HG03280 (cell line): ENCODE data around the gene FMR1.
A peak's percentile ranks its signal among the peaks of the same experiment; 100 is the strongest.

Experiments
- ATAC-seq: cut with Tn5 transposase; IDR thresholded peaks from one replicate; pipeline ENCODE4 v1.9.1; 2021; ENCODE audit warnings: mild to moderate bottlenecking, moderate library complexity; ENCODE audit not compliant: unreplicated experiment

Gene FMR1

DNA sequence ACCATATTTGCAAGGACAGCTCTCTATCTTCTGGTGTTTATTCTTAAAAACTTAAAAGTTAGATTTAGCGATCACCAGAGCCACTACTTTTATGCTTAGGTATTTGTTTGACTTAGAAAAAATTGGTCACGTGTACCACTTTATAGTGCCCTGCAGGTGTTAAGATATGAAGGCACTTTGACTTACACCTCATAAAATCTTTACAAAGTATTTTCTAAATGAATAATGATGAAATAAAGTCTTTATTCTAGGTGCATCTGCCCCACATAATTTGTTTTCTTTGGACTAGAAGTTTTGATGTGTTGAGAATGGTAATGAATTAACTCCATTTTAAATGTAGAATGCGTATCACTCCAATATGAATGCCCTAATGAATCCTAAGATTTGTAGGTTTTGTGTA is 2.9 kb downstream of the FMR1 start:
- no peak for ATAC-seq

DNA sequence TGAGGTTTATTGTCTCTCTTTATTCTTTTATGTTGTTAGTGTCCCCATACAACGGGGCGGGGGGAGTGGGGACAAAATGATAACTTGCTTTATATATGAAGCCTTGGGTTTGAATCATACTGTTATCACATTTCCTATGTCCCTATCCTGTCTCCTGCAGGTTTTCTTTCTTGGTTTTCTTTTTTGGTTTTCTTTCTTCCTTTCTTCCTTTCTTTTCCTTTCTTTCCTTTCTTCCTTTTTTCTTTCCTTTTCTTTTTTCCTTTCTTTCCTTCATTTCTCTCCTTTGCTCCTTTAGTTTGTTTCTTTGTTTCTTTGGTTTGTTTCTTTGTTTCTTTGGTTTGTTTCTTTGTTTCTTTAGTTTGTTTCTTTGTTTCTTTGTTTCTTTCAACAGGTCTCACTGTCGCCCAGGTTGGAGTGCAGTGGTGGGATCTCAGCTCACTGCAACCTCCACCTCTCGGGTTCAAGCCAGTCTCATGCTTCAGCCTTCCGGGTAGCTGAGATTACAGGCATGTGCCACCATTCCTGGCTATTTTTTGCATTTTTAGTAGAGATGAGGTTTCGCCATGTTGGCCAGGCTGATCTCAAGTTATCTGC is 4.8 kb downstream of the FMR1 start:
- no peak for ATAC-seq

DNA sequence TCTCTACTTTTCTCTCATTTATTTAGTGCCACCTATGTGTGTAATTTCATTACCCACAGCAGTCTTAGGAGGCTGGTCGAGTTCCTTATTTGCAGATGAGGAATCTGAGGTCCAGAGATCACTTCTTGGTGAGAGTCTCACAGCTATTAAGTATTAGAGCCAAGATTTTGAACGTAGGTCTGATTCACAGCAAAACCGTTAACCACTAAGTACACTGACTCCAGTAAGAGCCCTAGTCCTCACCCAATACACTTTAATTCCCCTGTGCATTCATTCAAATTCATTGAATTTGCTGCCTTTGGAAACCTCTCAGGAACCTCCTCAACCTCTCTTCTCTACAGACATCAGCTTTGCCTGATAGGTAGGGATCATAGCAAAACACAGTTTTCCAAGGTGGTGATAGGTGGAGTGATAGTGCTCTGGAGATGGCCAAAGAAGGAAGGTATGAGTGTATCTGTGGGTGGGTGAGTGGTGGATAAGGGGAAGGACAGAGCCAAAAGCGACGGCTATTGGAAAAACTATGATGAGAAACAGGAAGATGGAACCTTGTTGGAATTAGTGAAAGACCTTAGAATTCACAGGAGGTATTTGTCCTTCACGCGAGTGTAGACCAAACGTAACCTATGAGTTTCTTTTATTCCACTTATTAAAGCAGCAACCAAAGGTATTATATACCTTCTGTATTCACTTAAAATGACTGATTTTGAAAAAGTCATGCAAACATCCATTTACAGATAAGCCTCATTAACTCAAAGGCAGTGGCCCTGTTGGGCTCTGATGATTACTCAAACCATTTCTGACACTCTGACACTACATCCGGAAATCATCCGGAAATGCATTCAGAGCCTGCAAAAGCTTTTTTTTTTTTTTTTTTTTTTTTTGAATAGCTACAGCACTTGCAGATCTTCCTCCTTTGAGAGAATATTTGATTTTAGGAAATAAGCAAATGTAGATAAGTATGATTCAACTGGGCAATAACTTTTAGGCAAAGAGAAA is 6.3 kb downstream of the FMR1 start:
- ATAC-seq, result peak; percentile 80

DNA sequence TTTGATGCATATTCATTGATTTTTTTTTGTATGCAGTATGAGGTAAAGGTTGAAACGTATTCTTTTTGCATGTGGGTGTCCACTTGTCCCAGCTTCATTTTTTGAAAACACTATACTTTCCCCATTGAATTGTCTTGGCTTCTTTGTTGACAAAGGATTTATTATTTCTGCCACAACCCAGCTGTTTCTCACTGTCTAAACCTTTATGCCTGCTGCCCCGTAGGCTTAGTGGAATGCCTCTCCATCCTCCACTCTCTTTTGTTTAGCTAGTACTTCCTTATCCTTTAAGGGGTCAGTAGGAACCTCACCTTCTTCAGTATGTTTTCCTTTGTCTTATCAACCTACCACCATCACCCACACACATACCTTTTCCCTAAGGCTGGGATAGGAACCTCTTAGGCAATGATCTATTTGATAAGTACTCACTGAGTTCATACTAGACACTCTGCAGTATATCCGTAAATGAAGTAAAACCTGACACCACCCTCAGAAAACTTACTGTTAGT is 8.5 kb downstream of the FMR1 start:
- no peak for ATAC-seq

DNA sequence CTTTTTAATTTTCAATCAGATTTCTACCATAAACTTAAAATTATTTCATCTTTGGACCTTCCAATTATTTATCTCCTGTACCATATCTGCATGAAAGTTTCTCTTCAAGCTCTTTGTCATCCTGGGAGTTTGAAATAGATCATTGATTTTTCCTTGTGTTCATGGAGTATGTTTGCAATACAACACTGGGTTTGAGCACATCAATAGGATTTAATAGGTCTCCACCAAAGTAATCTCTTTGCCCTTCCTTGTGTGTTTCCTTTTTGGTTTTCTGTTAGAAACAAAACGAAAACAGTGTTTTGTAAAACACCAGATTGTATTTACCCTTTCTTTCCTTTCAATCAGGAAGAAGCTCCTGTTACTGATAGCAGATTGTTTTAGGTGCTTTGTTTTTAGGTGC is 11.9 kb downstream of the FMR1 start:
- no peak for ATAC-seq

DNA sequence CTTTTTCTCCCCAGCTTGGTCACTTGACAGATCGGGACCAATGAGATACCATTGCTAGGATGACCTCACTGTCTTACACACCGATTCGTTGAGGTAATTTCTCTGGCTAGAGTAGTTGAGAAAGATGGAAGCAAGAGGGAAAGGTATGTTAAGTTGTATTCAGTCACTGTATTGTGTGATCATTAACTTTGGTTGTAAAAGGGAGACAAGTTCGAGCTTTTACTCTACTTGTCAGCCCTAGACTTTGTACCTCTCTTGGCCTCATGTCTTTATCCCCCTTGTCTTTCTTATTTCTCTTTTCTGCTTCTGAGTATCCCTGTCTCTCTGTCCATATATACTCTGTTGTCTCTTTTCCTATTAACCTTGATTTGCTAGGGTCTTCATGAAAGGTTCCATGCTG is 15.5 kb downstream of the FMR1 start:
- no peak for ATAC-seq

DNA sequence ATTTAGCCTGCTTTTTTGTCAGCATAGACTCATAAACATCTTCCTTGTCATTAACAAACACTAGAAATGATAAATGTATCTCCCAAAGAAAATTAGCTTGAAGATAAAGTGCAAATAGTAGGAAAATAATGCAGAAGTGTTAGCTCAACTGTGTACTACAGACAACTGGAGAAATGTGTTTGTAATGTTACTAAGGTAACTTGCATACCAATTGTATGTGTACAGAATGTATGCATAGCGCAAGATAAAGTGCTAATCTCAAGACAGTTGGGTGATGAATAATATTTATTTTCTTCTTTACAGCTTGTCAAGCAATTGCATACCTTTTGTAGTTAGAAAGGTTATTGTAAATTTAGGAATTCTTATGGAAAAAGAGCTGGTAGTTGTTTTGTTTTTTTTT is 22.1 kb downstream of the FMR1 start:
- no peak for ATAC-seq

DNA sequence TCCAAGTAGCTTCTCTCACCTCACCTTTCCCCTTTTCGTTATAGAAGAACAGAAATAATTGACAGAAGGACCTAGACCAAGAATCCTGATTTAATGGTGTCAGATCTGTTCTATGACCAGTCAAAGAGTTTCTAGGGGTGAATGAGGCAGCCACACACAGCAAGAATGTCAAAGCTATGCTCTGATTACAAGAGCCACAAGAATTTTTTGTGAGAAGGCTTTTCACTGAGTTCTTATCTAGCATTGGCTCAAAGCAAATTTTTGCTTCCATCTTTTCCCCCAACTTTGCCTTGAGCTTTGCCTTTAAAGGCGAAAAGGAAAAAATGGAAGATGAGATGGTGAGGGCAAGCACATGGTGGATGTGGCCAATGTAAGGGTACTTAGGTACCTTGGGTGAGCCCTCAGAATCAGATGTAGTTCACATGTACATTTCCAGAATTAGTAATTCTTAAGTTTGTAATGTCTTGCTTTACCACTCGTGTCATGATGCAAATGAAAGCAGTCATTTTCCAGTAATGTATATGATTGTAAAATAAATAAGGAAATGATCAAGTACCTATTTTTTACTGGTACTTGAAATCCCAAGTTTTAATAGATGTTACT is 23.5 kb downstream of the FMR1 start:
- ATAC-seq, result no peak

DNA sequence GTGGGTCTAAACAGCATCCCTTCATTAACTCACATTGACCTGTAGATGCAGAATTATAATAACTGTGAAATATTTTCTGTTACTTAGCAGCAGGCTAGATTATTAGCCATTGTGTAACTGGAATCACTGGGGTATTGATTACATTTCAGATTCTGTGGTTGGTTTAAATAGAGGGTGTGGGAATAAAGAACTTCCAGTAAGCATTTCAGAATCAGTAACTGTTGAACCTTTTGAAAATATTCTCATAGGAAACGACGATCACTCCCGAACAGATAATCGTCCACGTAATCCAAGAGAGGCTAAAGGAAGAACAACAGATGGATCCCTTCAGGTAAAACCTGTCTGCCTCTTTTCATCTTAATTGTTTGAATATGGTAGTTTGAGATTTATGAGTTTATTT is 33.6 kb downstream of the FMR1 start:
- ATAC-seq, result no peak

DNA sequence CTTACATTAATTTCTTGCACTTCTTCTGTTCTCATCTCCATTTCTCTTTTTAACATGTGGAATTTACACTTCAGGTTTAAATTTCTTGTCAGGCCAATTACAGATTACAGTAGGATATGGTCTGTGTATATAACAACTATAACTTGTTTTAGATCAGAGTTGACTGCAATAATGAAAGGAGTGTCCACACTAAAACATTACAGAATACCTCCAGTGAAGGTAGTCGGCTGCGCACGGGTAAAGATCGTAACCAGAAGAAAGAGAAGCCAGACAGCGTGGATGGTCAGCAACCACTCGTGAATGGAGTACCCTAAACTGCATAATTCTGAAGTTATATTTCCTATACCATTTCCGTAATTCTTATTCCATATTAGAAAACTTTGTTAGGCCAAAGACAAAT is 36.8 kb downstream of the FMR1 start:
- ATAC-seq, result no peak

DNA sequence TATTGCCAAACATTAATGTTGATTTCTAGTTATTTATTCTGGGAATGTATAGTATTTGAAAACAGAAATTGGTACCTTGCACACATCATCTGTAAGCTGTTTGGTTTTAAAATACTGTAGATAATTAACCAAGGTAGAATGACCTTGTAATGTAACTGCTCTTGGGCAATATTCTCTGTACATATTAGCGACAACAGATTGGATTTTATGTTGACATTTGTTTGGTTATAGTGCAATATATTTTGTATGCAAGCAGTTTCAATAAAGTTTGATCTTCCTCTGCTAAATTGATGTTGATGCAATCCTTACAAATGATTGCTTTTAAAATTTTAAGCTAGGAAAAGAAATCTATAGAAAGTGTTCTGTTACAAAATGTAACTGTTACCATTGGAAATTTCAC is 38.6 kb downstream of the FMR1 start:
- ATAC-seq, result no peak

DNA sequence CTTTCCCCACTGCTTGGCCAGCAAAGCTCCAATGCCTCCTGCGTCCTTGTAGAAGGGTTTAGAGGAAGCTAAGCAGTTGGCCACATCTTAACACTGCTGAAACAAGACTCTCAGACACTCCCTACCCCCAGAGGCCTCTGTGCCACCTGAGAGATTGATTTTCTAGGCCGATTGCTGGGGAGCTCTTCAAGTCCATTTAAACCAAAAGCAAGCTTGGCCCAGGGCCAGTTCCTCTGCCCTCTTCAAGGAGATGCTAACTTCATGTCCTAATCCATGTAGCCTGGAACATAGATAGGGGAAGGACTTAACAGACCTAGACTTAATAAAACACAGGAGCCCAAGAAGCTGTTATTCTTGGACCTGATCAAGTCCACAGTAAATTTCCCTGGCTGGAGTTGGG is 42.3 kb downstream of the FMR1 start:
- no peak for ATAC-seq

DNA sequence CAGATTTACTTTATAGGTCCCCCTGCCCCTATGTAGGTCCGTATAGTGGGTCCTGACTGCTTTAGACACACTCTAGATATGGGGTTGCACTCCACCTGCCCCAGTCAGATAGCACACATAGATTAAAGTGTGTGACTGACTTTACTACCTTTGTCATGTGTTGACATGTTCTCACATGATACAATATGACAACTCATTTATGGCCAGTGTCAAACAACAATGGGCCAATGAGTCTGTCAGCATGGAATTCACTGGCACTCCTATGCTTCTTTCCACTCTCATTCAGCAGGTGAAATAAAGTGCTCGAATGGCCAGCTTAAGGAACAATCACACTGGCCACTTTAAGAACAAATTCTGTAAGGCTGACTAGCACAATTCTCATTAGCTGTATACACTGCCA is 45.6 kb downstream of the FMR1 start:
- ATAC-seq, result no peak

DNA sequence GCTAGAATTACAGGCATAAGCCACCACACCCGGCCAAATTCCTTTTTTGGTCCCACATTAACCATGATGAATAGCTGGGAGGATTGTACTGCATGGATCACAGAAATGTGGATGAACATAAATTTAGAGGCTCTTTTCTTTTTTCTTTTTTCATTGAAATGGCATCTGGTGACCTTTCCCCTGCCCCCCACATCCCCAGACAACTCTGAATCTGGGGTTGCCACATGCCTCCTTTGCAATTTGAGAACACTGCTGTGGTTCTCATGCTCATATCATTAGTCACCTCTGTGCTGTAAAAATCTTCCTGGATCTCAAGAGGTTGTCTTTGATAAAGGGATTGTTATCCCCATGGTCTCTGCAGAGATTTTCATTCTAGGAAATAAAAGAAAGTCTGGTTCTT is 46.6 kb downstream of the FMR1 start:
- no peak for ATAC-seq

DNA sequence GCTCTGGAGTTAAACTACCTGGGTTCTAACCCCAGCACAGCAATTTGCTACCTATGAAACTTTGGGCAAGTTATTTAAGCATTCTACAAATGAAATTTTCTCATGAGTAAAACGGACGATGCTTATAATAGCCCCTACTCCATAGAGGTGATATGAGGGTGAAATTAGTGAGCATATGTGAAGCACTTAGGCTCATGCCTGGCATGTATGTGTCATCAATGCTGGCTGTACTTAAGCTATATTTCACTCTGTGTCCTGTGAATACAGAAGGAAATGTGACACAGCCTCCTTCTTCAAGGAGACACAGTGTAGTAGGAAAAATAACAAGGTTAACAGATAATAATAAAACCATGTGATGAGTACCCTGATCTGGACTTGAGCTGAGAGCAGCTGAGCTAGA is 49.0 kb downstream of the FMR1 start:
- no peak for ATAC-seq

DNA sequence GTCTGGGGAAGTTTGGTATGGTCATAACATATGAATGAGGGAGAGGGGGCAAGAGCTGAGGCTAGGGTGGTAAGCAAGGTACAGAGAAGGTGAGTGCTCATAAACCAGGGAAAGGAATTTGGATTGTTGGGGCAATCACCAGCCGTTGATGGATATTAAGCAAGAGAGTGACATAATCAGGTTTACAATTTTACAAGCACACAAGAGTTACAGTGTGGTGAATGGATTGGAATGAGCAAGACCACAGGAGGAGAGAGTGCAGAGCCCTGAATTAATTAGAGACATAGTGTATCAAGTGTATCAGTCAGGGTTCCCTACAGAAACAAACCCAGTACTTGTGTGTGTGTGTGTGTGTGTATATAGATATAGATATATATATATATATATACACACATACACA is 50.8 kb downstream of the FMR1 start:
- no peak for ATAC-seq

DNA sequence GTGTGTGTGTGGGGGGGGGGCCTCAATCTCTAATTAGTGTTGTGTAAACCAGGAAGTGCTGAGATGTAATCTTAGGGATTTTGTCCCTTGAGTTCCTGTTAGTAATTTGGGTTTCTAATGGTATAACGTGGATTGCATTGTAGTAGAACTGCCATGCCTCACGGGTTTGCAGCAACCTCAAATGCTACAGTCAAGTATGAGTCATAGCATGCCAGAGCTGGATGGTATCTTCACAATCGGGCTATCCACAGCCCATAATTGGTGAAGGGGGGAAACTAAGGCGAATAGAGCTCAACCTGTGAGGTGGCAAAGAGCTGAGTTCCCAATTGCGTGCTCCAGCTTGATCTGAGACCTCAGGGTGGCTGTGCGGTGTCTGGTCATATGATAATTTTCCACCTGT is 67.2 kb downstream of the FMR1 start:
- ATAC-seq, result no peak

DNA sequence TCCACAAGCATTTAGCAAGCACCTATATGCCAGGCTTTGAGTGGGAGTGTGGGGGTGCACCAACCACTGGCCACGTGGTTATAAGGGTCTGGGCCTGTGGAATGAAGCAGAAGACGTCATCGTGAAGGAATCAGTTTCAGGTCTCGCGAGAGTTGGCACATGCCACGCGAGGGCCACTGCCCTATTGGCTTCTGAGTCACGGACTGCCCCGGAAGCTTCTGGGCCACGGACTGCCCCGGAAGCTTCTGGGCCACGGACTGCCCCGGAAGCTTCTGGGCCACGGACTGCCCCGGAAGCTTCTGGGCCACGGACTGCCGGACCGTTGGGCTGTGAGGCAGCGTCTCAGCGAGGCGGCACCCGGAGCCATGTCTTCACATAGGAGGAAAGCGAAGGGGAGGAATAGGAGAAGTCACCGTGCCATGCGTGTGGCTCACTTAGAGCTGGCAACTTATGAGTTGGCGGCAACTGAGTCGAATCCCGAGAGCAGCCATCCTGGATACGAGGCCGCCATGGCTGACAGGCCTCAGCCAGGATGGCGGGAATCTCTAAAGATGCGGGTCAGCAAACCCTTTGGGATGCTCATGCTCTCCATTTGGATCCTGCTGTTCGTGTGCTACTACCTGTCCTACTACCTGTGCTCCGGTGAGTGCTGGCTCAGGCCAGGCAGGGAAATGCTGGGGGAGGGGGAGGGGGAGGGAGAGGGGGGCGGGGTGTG is 69.5 kb downstream of the FMR1 start, which contains the start of gene FMR1NB:
TSS of gene FMR1NB (plus strand) at position 300 of the 715 bp plus-strand sequence. CDS start at position 366, 66 bp downstream.
- no peak for ATAC-seq
